GM12875 (cell line): Measurements from ENCODE around the gene RAX2.

Source experiments
- H3K4me3 ChIP-seq: one replicate; pipeline ENCODE4 v1.5.1; 2011; ENCODE audit warnings: low read depth, low read length, control low read depth
- TF ChIP-seq, protein P1 (sequence below): IDR thresholded peaks from 2 replicates; pipeline ENCODE4 v1.5.1; 2011; ENCODE audit warnings: low read depth, mild to moderate bottlenecking, control low read depth, inconsistent platforms, low read length, moderate library complexity, borderline replicate concordance; ENCODE audit not compliant: insufficient read depth

Gene RAX2

DNA sequence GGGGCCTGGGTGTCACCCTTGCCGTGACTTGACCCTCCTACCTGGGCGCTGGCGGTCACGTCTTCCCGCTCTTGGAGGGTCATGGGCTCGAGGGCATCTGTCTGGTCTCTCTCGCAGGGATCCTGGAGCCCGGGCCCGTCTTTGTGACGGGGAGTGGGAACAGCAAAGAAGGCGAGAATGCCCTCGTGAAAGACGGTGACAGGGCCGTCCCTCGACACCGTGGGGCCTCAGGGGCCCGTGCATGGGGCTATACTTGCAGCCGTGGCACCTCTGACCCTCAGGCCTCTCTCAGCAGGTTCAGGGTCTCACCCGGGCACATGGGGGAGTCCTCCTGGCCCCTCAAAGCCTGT lies 35.1 kb upstream of the RAX2 start:
- no peak overlapping the region for H3K4me3 ChIP-seq
- TF ChIP-seq, protein P1, sequence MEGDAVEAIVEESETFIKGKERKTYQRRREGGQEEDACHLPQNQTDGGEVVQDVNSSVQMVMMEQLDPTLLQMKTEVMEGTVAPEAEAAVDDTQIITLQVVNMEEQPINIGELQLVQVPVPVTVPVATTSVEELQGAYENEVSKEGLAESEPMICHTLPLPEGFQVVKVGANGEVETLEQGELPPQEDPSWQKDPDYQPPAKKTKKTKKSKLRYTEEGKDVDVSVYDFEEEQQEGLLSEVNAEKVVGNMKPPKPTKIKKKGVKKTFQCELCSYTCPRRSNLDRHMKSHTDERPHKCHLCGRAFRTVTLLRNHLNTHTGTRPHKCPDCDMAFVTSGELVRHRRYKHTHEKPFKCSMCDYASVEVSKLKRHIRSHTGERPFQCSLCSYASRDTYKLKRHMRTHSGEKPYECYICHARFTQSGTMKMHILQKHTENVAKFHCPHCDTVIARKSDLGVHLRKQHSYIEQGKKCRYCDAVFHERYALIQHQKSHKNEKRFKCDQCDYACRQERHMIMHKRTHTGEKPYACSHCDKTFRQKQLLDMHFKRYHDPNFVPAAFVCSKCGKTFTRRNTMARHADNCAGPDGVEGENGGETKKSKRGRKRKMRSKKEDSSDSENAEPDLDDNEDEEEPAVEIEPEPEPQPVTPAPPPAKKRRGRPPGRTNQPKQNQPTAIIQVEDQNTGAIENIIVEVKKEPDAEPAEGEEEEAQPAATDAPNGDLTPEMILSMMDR, result no peak

DNA sequence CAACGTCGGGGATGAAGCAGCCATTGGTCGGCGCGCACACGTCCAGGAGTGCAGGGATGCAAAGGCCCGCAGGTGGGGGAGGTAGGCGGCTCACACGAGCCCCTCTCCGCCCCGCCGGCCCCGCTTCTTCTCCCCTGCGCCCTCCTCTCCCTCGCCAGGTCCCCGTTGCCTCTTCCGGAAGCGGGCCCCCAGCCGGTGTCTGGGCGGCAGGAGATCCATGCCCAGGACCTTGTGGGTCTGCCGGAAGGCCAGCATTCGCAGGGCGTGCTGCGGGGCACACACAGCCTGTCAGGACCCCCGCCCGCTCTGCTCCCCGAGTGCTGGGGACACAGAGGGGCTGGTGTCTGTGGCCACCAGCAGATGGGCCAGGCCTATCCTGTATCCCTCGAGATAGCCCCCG lies 33.8 kb upstream of the RAX2 start:
- no peak overlapping the region for H3K4me3 ChIP-seq
- TF ChIP-seq, protein P1, result no peak

DNA sequence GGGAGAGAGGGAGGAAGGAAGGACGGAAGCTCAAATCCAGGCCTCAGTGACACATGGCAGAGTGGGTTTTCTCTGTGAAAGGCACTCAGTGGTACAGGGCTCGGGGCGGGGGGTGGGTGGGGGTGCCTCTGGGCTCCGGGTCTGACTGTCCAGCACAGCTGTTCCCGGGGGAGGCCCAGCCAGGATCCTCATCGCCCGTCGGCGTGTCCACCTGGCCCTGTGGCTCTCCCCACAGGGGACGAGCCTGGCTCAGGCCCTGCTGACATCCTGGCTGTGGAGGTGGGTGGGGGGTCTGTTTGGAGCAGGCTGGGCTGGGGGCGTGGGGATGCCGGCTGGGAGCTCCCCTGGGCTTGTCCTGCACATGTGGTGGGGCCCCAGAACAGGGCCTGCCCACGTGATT lies 32.4 kb upstream of the RAX2 start:
- H3K4me3 ChIP-seq, result no peak overlapping the region
- TF ChIP-seq, protein P1, result no peak

DNA sequence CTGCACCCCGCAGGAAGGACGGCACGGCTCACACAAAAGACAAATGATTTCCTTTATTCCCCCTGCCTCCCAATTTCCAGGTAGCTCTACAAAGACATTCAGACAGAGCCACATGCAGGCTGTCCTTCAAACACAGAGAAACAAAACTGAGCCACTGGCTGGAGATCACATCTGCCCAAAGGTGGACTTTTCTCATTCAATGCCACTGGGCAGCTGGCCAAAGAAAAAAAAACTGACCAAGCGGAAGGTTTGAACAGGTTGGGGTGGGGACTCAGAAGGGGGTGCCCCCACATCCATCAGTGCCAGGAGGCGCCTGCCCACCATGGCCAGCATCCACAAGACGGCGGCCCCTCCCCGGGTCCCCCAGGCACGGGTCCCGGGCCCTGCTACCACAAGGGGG lies 32.0 kb upstream of the RAX2 start:
- TF ChIP-seq, protein P1, result no peak
- H3K4me3 ChIP-seq, result no peak overlapping the region

DNA sequence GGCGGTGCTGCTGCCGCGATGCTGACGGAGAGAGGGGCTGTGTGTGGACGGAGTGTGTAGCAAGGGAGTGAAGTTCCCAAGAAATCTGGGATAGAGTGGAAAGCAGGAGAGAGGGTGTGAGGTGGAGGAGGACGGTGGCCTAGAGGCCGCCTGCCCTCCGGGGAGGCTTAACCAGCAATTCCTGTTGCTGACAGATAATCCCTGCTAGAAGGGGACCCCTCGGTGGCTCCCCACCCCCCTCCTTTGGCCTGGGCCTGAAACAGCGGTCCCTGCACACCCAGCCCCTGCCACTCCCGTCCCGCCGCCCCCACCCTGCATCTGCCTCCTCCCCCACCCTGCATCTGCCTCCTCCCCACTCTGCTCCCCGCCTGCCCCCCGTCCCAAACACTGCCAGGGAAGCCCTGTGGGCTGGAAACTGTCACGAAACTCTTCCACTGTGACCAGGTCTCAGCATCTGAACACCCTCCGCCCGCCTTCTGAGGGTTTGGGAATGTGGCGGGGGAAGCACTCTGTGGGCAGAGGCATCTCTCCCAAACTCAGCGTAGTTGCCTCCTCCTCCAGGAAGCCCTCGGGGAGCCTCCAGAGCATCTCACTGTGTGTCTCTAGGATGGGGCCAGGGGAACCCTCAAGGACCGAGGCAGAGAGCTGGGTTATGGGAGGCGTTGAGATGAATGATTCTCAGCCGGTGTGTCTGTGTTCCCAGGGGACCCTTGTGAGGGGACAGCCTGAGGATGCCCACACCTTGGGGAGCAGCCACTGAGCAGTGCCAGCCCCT lies 31.3 kb upstream of the RAX2 start:
- TF ChIP-seq, protein P1, result no peak
- no peak overlapping the region for H3K4me3 ChIP-seq

DNA sequence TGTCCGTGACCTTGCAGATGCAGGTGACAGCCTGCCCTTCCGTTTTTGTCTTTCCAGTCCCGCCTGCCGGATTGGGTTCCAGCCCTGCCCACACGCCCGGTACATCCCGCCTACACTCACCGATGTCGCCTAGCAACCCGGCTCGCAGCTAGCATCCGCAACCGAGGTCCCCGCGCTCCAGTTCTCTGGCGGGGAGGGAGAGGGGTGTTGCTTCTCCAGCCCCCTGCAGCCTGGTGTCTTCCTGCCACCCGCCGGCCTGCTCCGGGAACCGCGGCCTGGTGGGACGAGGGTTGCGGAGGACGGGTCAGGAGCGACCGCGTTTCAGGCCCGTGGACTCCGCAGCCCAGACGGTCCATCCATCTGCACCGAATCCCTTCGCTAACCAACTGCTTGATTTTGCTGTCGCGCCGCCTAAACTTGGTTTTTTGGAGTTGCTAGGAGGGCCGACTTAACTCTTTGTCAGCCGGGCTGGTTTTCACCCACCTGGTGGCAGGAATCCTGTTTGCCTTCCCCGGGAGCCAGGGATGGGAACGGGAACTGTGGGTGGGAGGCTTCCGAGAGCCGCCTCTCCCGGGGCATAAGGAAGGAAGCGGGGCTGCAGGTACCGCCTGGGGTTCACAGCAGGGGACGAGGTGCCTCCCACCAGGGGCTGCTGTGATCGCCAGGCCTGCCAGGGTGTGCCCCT lies 29.5 kb upstream of the RAX2 start:
- no peak overlapping the region for H3K4me3 ChIP-seq
- TF ChIP-seq, protein P1, result no peak

DNA sequence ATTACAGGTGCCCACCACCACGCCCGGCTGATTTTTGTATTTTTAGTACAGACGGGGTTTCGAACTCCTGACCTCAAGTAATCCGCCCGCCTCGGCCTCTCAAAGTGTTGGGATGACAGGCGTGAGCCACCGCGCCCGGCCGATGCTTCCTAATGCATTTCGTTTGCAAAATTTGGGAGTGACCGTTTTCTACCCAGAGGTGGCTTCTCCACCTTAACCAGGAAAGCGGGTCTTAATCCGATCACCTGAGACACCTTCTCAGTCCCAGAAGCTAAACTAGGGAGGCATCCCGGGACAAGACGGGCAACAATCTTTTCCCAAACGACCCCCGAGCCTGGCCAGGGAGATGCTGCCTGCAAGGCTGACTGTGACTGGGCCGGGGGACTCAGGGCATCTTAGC lies 29.0 kb upstream of the RAX2 start:
- TF ChIP-seq, protein P1, result no peak
- H3K4me3 ChIP-seq, result no peak overlapping the region
